Daoy (cell line): ENCODE results near the gene CXCL9. TPM values are rescaled to one million over a fixed set of nuclear protein-coding genes. Genes with fewer than 3 reads are reported as not detected.
"Not testable (repeated sequence)": the region's sequence is repeated elsewhere in the genome, so short reads cannot be mapped to it uniquely, and the experiment has no call there.

Experiments used
- DNase-seq: peaks from one replicate; pipeline ENCODE4 v3.0.0-alpha.2; 2015; ENCODE audit warnings: low read depth
- total RNA-seq: library from RNA; depleted of rRNA; stranded (reverse); fragments of >200 nt; shearing (Covaris generic); gene quantifications from 2 replicates; pipeline ENCODE4 v1.2.3, GENCODE V29; 2014; rRNA removed

CXCL9 gene
- total RNA-seq, 1 experiment from 2014 or later = not detected

- not testable (repeated sequence) for DNase-seq
Observed at GRCh38 chr4:75958546-75958945, 48.8 kb downstream of the CXCL9 start.

- not testable (repeated sequence) for DNase-seq
Observed at GRCh38 chr4:75954811-75955210, 52.5 kb downstream of the CXCL9 start.

GRCh38 chr4:75953509-75953908, 53.8 kb downstream of the CXCL9 start:
- DNase-seq = no peak

Other genes starting within 250 kb of the CXCL9 start
- gene PPEF2, start 105.1 kb downstream of the CXCL9 start, total RNA-seq = not detected in 2 replicates
- 1.5 and 3.3 TPM in 2 replicates for gene NAAA, start 66.5 kb downstream of the CXCL9 start, total RNA-seq
- 31.9 and 35.7 TPM in 2 replicates for gene SDAD1, start 16.6 kb downstream of the CXCL9 start, total RNA-seq
- 0.77 and 0.86 TPM in 2 replicates for gene CXCL10, start 16.0 kb upstream of the CXCL9 start, total RNA-seq
- 3.7 and 9.8 TPM in 2 replicates for gene CXCL11, start 28.6 kb upstream of the CXCL9 start, total RNA-seq
- gene ART3, start 67.2 kb upstream of the CXCL9 start, total RNA-seq = not detected in 2 replicates
- 31.8 and 40.7 TPM in 2 replicates for gene NUP54, start 140.9 kb upstream of the CXCL9 start, total RNA-seq
- 22.7 and 25.7 TPM in 2 replicates for gene SCARB2, start 206.3 kb upstream of the CXCL9 start, total RNA-seq
- gene FAM47E, start 244.2 kb upstream of the CXCL9 start, total RNA-seq = 0.11 and 2.8 TPM in 2 replicates